ENCODE results near the gene HIP1.

GRCh38 chr7:75572396-75572795 is 166.3 kb downstream of the HIP1 start:
- TF ChIP-seq CTCF (conservative IDR thresholded peaks at IDR 0.05; ENCODE audit: low read depth, low read length) (no peak), USF2 (IDR thresholded peaks at IDR 0.05; ENCODE audit: low read depth, low read length) (no peak), MAZ (IDR thresholded peaks at IDR 0.05; ENCODE audit: borderline replicate concordance, low read depth, low read length) (no peak), BHLHE40 (IDR thresholded peaks at IDR 0.05; ENCODE audit: low read depth, low read length) (no peak), POLR2A (IDR thresholded peaks at IDR 0.05; ENCODE audit: low read depth, low read length) (no peak), MAFK (IDR thresholded peaks at IDR 0.05; ENCODE audit: low read depth, low read length) (no peak), MXI1 (IDR thresholded peaks at IDR 0.05; ENCODE audit: borderline replicate concordance, low read depth, low read length) (no peak), CHD1 (IDR thresholded peaks at IDR 0.05; ENCODE audit: low read depth, low read length) (no peak), CEBPB (IDR thresholded peaks at IDR 0.05; ENCODE audit: low read depth, low read length) (no peak), RFX5 (IDR thresholded peaks at IDR 0.05; ENCODE audit: low read depth, low read length) (no peak), FOS (IDR thresholded peaks at IDR 0.05; ENCODE audit: low read depth, low read length) (no peak)
